HG02642 (cell line): Measurements from ENCODE around the gene ASCC3.
"Not testable (repeated sequence)": the region's sequence is repeated elsewhere in the genome, so short reads cannot be mapped to it uniquely, and the experiment has no call there.

Experiments used
- ATAC-seq: cut with Tn5 transposase; IDR thresholded peaks from one replicate; pipeline ENCODE4 v1.9.1; 2021; ENCODE audit warnings: mild to moderate bottlenecking; ENCODE audit not compliant: unreplicated experiment, poor library complexity

ASCC3 gene

GRCh38 chr6:100891079-100891478, 9.9 kb upstream of the ASCC3 start:
- no peak for ATAC-seq

GRCh38 chr6:100890646-100891045, 9.5 kb upstream of the ASCC3 start:
- not testable (repeated sequence) for ATAC-seq

GRCh38 chr6:100889351-100889750, 8.2 kb upstream of the ASCC3 start:
- no peak for ATAC-seq

- ATAC-seq = no peak
Measured at GRCh38 chr6:100886076-100886475, 4.9 kb upstream of the ASCC3 start.

- ATAC-seq = no peak
Measured at GRCh38 chr6:100883347-100883746, 2.2 kb upstream of the ASCC3 start.

- ATAC-seq = peak; percentile 15
Measured at GRCh38 chr6:100881707-100882040, 545 bp upstream of the ASCC3 start.

GRCh38 chr6:100880149-100880852, 828 bp downstream of the ASCC3 start:
- ATAC-seq = no peak

- no peak for ATAC-seq
Measured at GRCh38 chr6:100879317-100879716, 1.8 kb downstream of the ASCC3 start.

GRCh38 chr6:100877851-100878250, 3.3 kb downstream of the ASCC3 start:
- no peak for ATAC-seq

- no peak for ATAC-seq
Measured at GRCh38 chr6:100876251-100876650, 4.9 kb downstream of the ASCC3 start.

GRCh38 chr6:100865525-100865924, 15.6 kb downstream of the ASCC3 start:
- ATAC-seq = no peak

GRCh38 chr6:100862063-100862462, 19.1 kb downstream of the ASCC3 start:
- ATAC-seq = no peak

- ATAC-seq = no peak
Measured at GRCh38 chr6:100856146-100856545, 25.0 kb downstream of the ASCC3 start.

- no peak for ATAC-seq
Measured at GRCh38 chr6:100851819-100852218, 29.3 kb downstream of the ASCC3 start.

GRCh38 chr6:100850174-100850573, 31.0 kb downstream of the ASCC3 start:
- no peak for ATAC-seq

- no peak for ATAC-seq
Measured at GRCh38 chr6:100846276-100846675, 34.9 kb downstream of the ASCC3 start.

GRCh38 chr6:100845676-100846075, 35.5 kb downstream of the ASCC3 start:
- ATAC-seq = no peak

GRCh38 chr6:100839419-100839818, 41.7 kb downstream of the ASCC3 start:
- ATAC-seq = no peak

- ATAC-seq = no peak
Measured at GRCh38 chr6:100838011-100838410, 43.1 kb downstream of the ASCC3 start.

- no peak for ATAC-seq
Measured at GRCh38 chr6:100833972-100834574, 47.1 kb downstream of the ASCC3 start.

GRCh38 chr6:100829077-100829595, 52.0 kb downstream of the ASCC3 start:
- not testable (repeated sequence) for ATAC-seq

- ATAC-seq = no peak
Measured at GRCh38 chr6:100823041-100823440, 58.1 kb downstream of the ASCC3 start.
